H1 (cell line): Measurements from ENCODE around the gene TRIM67. TPM values are rescaled to one million over a fixed set of nuclear protein-coding genes. Genes with fewer than 3 reads are reported as not detected.
A peak's percentile ranks its signal among the peaks of the same experiment; 100 is the strongest.

Source experiments
- CTCF ChIA-PET: fragments of 300-600 bp; sonication (Branson Sonifier 250); formaldehyde crosslinking; loops from one replicate; lab custom pipeline; 2021; ENCODE audit not compliant: partially characterized antibody; lab: Charles Lee
- POLR2A ChIA-PET: fragments of 300-600 bp; sonication (Branson Sonifier 250); formaldehyde crosslinking; loops from one replicate; lab custom pipeline; 2021; ENCODE audit warnings: inconsistent platforms; ENCODE audit not compliant: partially characterized antibody; lab: Charles Lee
- DNase-seq, 2 experiments: peaks; one replicate each; pipeline versions ENCODE4 v3.0.0 to v3.0.0-alpha.2; 2010 to 2022; ENCODE audit warnings: low spot score in 2 of 2, low read depth in 1 of 2, mixed read lengths in 1 of 2
- FAIRE-seq: peaks from 2 replicates; lab custom pipeline; 2011; peaks lifted over from hg19 to GRCh38; lab: Jason Lieb, UNC
- H2AFZ ChIP-seq: 2 replicates; pipeline ENCODE4 v1.8.1; 2012; ENCODE audit warnings: low read length, inconsistent platforms
- H2AK5ac ChIP-seq: 2 replicates; pipeline ENCODE4 v1.6.1; 2013; ENCODE audit warnings: low read depth, low read length
- H2BK120ac ChIP-seq: replicated peaks from 2 replicates; pipeline ENCODE3; 2013; ENCODE audit warnings: low read depth, low read length, inconsistent platforms
- H2BK12ac ChIP-seq: 2 replicates; pipeline ENCODE4 v1.6.1; 2013; ENCODE audit warnings: low read depth, low read length
- H2BK15ac ChIP-seq: 2 replicates; pipeline ENCODE4 v1.6.1; 2013; ENCODE audit warnings: low read length
- H2BK20ac ChIP-seq: 2 replicates; pipeline ENCODE4 v1.6.1; 2013; ENCODE audit warnings: low read length
- H2BK5ac ChIP-seq: 2 replicates; pipeline ENCODE4 v1.6.1; 2013; ENCODE audit warnings: low read depth, low read length
- H3K14ac ChIP-seq: 2 replicates; pipeline ENCODE4 v1.6.1; 2013; ENCODE audit warnings: inconsistent platforms; ENCODE audit not compliant: insufficient read length
- H3K18ac ChIP-seq: 2 replicates; pipeline ENCODE4 v1.6.1; 2013; ENCODE audit warnings: low read length; ENCODE audit errors: extremely low read depth
- H3K23ac ChIP-seq: 2 replicates; pipeline ENCODE4 v1.6.1; 2013; ENCODE audit warnings: inconsistent platforms; ENCODE audit not compliant: insufficient read length
- H3K23me2 ChIP-seq: 2 replicates; pipeline ENCODE4 v1.6.1; 2013; ENCODE audit warnings: low read depth, low read length
- H3K27ac ChIP-seq: 2 replicates; pipeline ENCODE4 v1.6.1; 2011; ENCODE audit warnings: low read depth, low read length, inconsistent platforms
- H3K27me3 ChIP-seq, 4 experiments: replicated peaks in 1 of 4; 1 replicate in 1 of 4; 2 replicates in 3 of 4; pipeline versions ENCODE4 v1.6.1 to v1.8.1; 2011 to 2013; ENCODE audit warnings: low read length in 3 of 4, mild to moderate bottlenecking in 3 of 4, inconsistent platforms in 2 of 4, mixed read lengths in 2 of 4, moderate library complexity in 1 of 4; ENCODE audit not compliant: control insufficient read depth in 3 of 4, insufficient read depth in 3 of 4; ENCODE audit errors: extremely low read depth in 1 of 4
- H3K36me3 ChIP-seq, 4 experiments: 2 replicates each; pipeline versions ENCODE4 v1.6.1 to v1.8.1; 2011 to 2013; ENCODE audit warnings: mild to moderate bottlenecking in 4 of 4, low read length in 3 of 4, moderate library complexity in 2 of 4, control low read depth in 1 of 4, inconsistent platforms in 1 of 4; ENCODE audit not compliant: insufficient read depth in 4 of 4, control insufficient read depth in 2 of 4
- H3K4ac ChIP-seq: replicated peaks from 2 replicates; pipeline ENCODE3; 2013; ENCODE audit warnings: low read length, low read depth, mixed read lengths, inconsistent platforms; ENCODE audit not compliant: insufficient read length
- H3K4me1 ChIP-seq, 4 experiments: replicated peaks in 1 of 4; 1 replicate in 1 of 4; 2 replicates in 3 of 4; pipeline versions ENCODE4 v1.6.1 to v1.8.1; 2011 to 2013; ENCODE audit warnings: low read length in 3 of 4, inconsistent platforms in 2 of 4, mixed read lengths in 1 of 4; ENCODE audit not compliant: insufficient read depth in 4 of 4, control insufficient read depth in 3 of 4
- H3K4me2 ChIP-seq, 2 experiments: 2 replicates each; pipeline versions ENCODE4 v1.6.1 to v1.8.1; 2011 to 2013; ENCODE audit warnings: low read depth in 2 of 2, low read length in 2 of 2, control low read depth in 1 of 2, inconsistent platforms in 1 of 2, mild to moderate bottlenecking in 1 of 2; ENCODE audit not compliant: insufficient read depth in 1 of 2
- H3K4me3 ChIP-seq, 4 experiments: fragments of 200-600, 300-600 bp in 1 of 4; sonication (generic), shearing (Covaris generic), sonication (Bioruptor Twin) in 1 of 4; 2 replicates each; pipeline versions ENCODE4 v1.5.1 to v1.8.1; 2011 to 2016; ENCODE audit warnings: low read length in 4 of 4, low read depth in 3 of 4, control low read depth in 2 of 4, inconsistent platforms in 2 of 4, mild to moderate bottlenecking in 2 of 4, mixed read lengths in 1 of 4, moderate library complexity in 1 of 4; ENCODE audit not compliant: insufficient read depth in 2 of 4; ENCODE audit errors: extremely low read depth in 1 of 4
- H3K56ac ChIP-seq: replicated peaks from 2 replicates; pipeline ENCODE3; 2013; ENCODE audit warnings: low read depth, mild to moderate bottlenecking, mixed read lengths, low read length, inconsistent platforms; ENCODE audit not compliant: insufficient read length
- H3K79me1 ChIP-seq: 2 replicates; pipeline ENCODE4 v1.6.1; 2013; ENCODE audit warnings: low read depth, low read length, control low read depth
- H3K79me2 ChIP-seq, 2 experiments: 2 replicates each; pipeline versions ENCODE4 v1.6.1 to v1.8.1; 2012 to 2013; ENCODE audit warnings: low read length in 2 of 2, mild to moderate bottlenecking in 2 of 2, inconsistent platforms in 1 of 2; ENCODE audit not compliant: insufficient read depth in 2 of 2, control insufficient read depth in 1 of 2
- H3K9ac ChIP-seq, 4 experiments: replicated peaks in 1 of 4; 1 replicate in 1 of 4; 2 replicates in 3 of 4; pipeline versions ENCODE4 v1.6.1 to v1.8.1; 2011 to 2013; ENCODE audit warnings: low read depth in 3 of 4, low read length in 3 of 4, control low read depth in 2 of 4, mild to moderate bottlenecking in 2 of 4, moderate library complexity in 2 of 4, inconsistent platforms in 1 of 4; ENCODE audit errors: extremely low read depth in 1 of 4
- H3K9me3 ChIP-seq, 2 experiments: 2 replicates each; pipeline versions ENCODE4 v1.6.1 to v1.8.1; 2012 to 2013; ENCODE audit warnings: mild to moderate bottlenecking in 2 of 2, moderate library complexity in 2 of 2, control low read depth in 1 of 2, inconsistent platforms in 1 of 2, low read depth in 1 of 2, low read length in 1 of 2, mixed read lengths in 1 of 2; ENCODE audit not compliant: insufficient read depth in 2 of 2
- H4K20me1 ChIP-seq, 2 experiments: replicated peaks in 1 of 2; 2 replicates each; pipeline versions ENCODE3 to v1.8.1; 2011 to 2013; ENCODE audit warnings: inconsistent platforms in 2 of 2, low read length in 2 of 2, mild to moderate bottlenecking in 1 of 2; ENCODE audit not compliant: insufficient read depth in 2 of 2, control insufficient read depth in 1 of 2
- H4K5ac ChIP-seq: 2 replicates; pipeline ENCODE4 v1.6.1; 2013; ENCODE audit warnings: low read length, low read depth, mixed read lengths, inconsistent platforms; ENCODE audit not compliant: insufficient read length
- H4K8ac ChIP-seq: 2 replicates; pipeline ENCODE4 v1.8.0; 2013; ENCODE audit warnings: mild to moderate bottlenecking, moderate library complexity, low read length, inconsistent platforms; ENCODE audit not compliant: insufficient read depth; ENCODE audit errors: extremely low read depth
- H4K91ac ChIP-seq: replicated peaks from 2 replicates; pipeline ENCODE3; 2013; ENCODE audit warnings: low read length, mixed read lengths, inconsistent platforms; ENCODE audit not compliant: insufficient read length
- BACH1 ChIP-seq: IDR thresholded peaks from 2 replicates; pipeline ENCODE4 v1.6.1; 2012; ENCODE audit warnings: low read length, improper control_type of control experiment
- EP300 ChIP-seq, 2 experiments: IDR thresholded peaks; 1 replicate in 1 of 2; 2 replicates in 1 of 2; pipeline ENCODE4 v1.6.1; 2011 to 2012; ENCODE audit warnings: low read depth in 2 of 2, low read length in 2 of 2, mild to moderate bottlenecking in 2 of 2, borderline replicate concordance in 1 of 2, inconsistent platforms in 1 of 2, moderate library complexity in 1 of 2
- WGBS, 2 experiments: shearing (Covaris generic) in 1 of 2; methylation state at CpG; one replicate each; pipeline versions ENCODE4 v1.1.6 to v1.1.7; 2013 to 2015; ENCODE audit warnings: low lambda C conversion rate in 2 of 2, mixed read lengths in 2 of 2, inconsistent platforms in 1 of 2, low coverage in 1 of 2, missing lambda C conversion rate in 1 of 2; ENCODE audit not compliant: insufficient replicate concordance in 2 of 2, insufficient coverage in 1 of 2, insufficient read length in 1 of 2; ENCODE audit errors: extremely low coverage in 1 of 2, missing lambda C conversion rate in 1 of 2; 5-methylcytosine and 5-hydroxymethylcytosine counted together
- long read RNA-seq, 2 experiments: library from RNA in 1 of 2; library from capped mRNA in 1 of 2; stranded (forward); transcript quantifications; one replicate each; pipeline ENCODE4 v2.0.0, GENCODE V29; 2021; ENCODE audit warnings: inconsistent platforms in 1 of 2
- polyA minus RNA-seq, 3 experiments: library from RNA; depleted of rRNA, polyadenylated mRNA; stranded (reverse); fragments of >200 nt; gene quantifications; 1 replicate in 2 of 3; 2 replicates in 1 of 3; pipeline ENCODE4 v1.2.3, GENCODE V29; 2011
- polyA plus RNA-seq, 7 experiments: library from polyadenylated mRNA; depleted of rRNA in 3 of 7; stranded (reverse) in 5 of 7; unstranded in 2 of 7; fragments of >200 nt in 5 of 7; fragments of 200-250 nt in 2 of 7; gene quantifications; 1 replicate in 5 of 7; 2 replicates in 1 of 7; 4 replicates in 1 of 7; pipeline versions ENCODE4 v1.2.1 to v1.2.3, GENCODE V29; 2011 to 2013; ENCODE audit warnings: missing spikeins in 2 of 7, mixed read lengths in 2 of 7
- total RNA-seq: library from RNA; stranded (reverse); fragmentation: NEBNext Ultra II Directional; extraction: Animal tissue kit (Norgen Biotek cat#: 25700); gene quantifications from 2 replicates; pipeline ENCODE4 v1.2.1, GENCODE V29; 2021

TRIM67 gene
- total RNA-seq, result not detected in 2 replicates
- polyA plus RNA-seq (2011; rRNA removed), result under 0.01 TPM in 1 of 2 replicates, not detected in the other
- under 0.01 TPM for polyA plus RNA-seq (2011; cell fraction: cytosol; rRNA removed)
- polyA plus RNA-seq (2011; cell fraction: nucleus; rRNA removed), result 0.03 TPM
- not detected in 4 replicates for polyA plus RNA-seq (2012, experiment 1 of 2)
- polyA plus RNA-seq (2012, experiment 2 of 2), result not detected
- not detected for polyA plus RNA-seq (2013, experiment 1 of 2)
- polyA plus RNA-seq (2013, experiment 2 of 2), result not detected
- polyA minus RNA-seq (2011; rRNA and poly(A)+ RNA removed), result not detected in 2 replicates
- polyA minus RNA-seq (2011; cell fraction: cytosol; rRNA and poly(A)+ RNA removed), result not detected
- polyA minus RNA-seq (2011; cell fraction: nucleus; rRNA and poly(A)+ RNA removed), result not detected
- long read RNA-seq, experiment 1, result 0 reads
- long read RNA-seq, experiment 2, result 0 reads

DNA sequence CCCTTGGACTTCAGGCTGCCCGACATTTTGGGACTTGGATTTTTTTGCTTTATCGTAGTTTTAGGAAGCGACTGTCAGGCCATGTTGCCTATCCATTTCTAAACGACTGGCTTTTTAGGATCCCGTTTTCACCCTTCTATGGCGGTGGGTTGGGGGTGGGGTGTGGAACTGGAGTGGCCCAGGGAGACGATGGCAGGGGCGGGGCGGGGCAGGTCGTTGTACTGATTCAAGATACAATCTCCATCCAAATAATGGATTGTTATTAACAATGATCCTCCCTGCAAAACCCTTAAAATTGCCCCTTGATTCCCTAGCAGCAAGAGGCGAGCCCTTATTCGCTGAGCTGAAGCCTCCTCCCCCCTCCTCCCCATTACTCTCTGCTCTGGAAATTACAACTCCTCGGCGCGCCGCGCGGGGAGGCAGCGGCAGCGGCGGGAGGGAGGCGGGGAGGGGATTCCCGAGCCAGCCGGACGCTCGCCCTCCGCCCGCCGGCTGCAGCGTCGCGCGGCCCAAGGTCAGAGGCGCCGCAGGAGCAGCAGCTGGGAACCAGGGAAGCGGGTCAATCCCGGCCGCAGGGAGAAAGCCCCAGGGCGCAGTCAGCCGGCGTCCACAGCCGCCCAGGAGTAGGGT is at the start of gene TRIM67:
TSS of gene TRIM67 (plus strand) at position 392 of the 630 bp plus-strand sequence. CDS start 912 bp downstream, outside the sequence.
- CTCF ChIA-PET, result interaction anchor here (1.0 to 2.0 kb wide), 5 partner anchors 9 to 55 kb away, joined by 3 to 12 read pairs (median 4); no protein-coding TSS in a partner anchor
- 4% methylated on average over 14 of the region's 42 CpGs; no CpG with 5 or more reads in 1 of the 2 experiments for WGBS, 2 experiments

More for the DNA sequence above, at the start of gene TRIM67:
- Histone ChIP-seq H3K9me3 (peaks cover 0 to 10% of the 10 kb centered on the region in 2 experiments; a peak in 2 of 4 replicates), H2BK15ac (no peak within 1 kb of the TSS), H3K27ac (no peak within 1 kb of the TSS), H3K14ac (no peak within 1 kb of the TSS), H2AK5ac (no peak within 1 kb of the TSS), H3K27me3 (peaks cover 48 to 79% (median 63%) of the 10 kb centered on the region in 4 experiments), H2AFZ (no peak within 1 kb of the TSS), H3K4me1 (peaks cover 0 to 8% (median 3%) of the 10 kb centered on the region in 4 experiments; a peak in 4 of 7 replicates), H3K23me2 (peaks cover 13% of the 10 kb centered on the region; the same call in 1 of the 2 replicates), H3K79me2 (no peaks in the 10 kb centered on the region), H3K4ac (no peak within 1 kb of the TSS), H3K4me3 (peak within 1 kb of the TSS; percentile 29 to 60 (median 54)), H3K56ac (no peak within 1 kb of the TSS), H4K5ac (no peak within 1 kb of the TSS), H3K9ac (no peak within 1 kb of the TSS), H2BK120ac (no peak within 1 kb of the TSS), H2BK5ac (no peak within 1 kb of the TSS), H4K91ac (no peak within 1 kb of the TSS), H3K36me3 (peaks cover 0 to 11% (median 0%) of the 10 kb centered on the region in 4 experiments; a peak in 1 of 8 replicates), H3K4me2 (peak within 1 kb of the TSS; percentile 81 to 88), H2BK20ac (no peak within 1 kb of the TSS), H4K8ac (no peak within 1 kb of the TSS; the same call in 1 of the 2 replicates), H4K20me1 (peaks cover 3 to 12% of the 10 kb centered on the region in 2 experiments), H3K79me1 (no peaks in the 10 kb centered on the region), H2BK12ac (no peak within 1 kb of the TSS), H3K18ac (no peak within 1 kb of the TSS), H3K23ac (no peak within 1 kb of the TSS)
- peak in 1 of 2 experiments; percentile 54 for DNase-seq
- POLR2A ChIA-PET, result interaction anchor here (1.3 kb wide), 1 partner anchor 184 kb away, joined by 3 read pairs; no protein-coding TSS in a partner anchor
- no peak for FAIRE-seq
- no peak for TF ChIP-seq BACH1
- peak in 1 of 2 experiments; percentile 4; a peak in 1 of 3 replicates for TF ChIP-seq EP300 (IDR thresholded peaks at IDR 0.05; ENCODE audit: borderline replicate concordance in 1 of 2, low read depth in 2 of 2, low read length in 2 of 2)
